Fibroblast of mammary gland (primary cell): ENCODE data around the gene CSNK1G2.

Experiments
- DNase-seq: peaks from one replicate; pipeline ENCODE4 v3.0.0-alpha.2; 2010; ENCODE audit warnings: low read depth
- H3K4me3 ChIP-seq: 2 replicates; pipeline ENCODE4 v1.5.1; 2011; ENCODE audit warnings: low read depth, mild to moderate bottlenecking, low read length, moderate library complexity; ENCODE audit not compliant: control insufficient read depth
- TF ChIP-seq, protein P1 (sequence below): conservative IDR thresholded peaks from 2 replicates; pipeline ENCODE4 v1.5.1; 2011; ENCODE audit warnings: low read depth, low read length, inconsistent platforms; ENCODE audit not compliant: control insufficient read depth, insufficient read depth

The CSNK1G2 gene

GRCh38 chr19:1933942-1934341 lies 7.0 kb upstream of the CSNK1G2 start:
- no peak for DNase-seq
- no peak overlapping the region for H3K4me3 ChIP-seq
- TF ChIP-seq, protein P1, sequence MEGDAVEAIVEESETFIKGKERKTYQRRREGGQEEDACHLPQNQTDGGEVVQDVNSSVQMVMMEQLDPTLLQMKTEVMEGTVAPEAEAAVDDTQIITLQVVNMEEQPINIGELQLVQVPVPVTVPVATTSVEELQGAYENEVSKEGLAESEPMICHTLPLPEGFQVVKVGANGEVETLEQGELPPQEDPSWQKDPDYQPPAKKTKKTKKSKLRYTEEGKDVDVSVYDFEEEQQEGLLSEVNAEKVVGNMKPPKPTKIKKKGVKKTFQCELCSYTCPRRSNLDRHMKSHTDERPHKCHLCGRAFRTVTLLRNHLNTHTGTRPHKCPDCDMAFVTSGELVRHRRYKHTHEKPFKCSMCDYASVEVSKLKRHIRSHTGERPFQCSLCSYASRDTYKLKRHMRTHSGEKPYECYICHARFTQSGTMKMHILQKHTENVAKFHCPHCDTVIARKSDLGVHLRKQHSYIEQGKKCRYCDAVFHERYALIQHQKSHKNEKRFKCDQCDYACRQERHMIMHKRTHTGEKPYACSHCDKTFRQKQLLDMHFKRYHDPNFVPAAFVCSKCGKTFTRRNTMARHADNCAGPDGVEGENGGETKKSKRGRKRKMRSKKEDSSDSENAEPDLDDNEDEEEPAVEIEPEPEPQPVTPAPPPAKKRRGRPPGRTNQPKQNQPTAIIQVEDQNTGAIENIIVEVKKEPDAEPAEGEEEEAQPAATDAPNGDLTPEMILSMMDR: no peak

DNA sequence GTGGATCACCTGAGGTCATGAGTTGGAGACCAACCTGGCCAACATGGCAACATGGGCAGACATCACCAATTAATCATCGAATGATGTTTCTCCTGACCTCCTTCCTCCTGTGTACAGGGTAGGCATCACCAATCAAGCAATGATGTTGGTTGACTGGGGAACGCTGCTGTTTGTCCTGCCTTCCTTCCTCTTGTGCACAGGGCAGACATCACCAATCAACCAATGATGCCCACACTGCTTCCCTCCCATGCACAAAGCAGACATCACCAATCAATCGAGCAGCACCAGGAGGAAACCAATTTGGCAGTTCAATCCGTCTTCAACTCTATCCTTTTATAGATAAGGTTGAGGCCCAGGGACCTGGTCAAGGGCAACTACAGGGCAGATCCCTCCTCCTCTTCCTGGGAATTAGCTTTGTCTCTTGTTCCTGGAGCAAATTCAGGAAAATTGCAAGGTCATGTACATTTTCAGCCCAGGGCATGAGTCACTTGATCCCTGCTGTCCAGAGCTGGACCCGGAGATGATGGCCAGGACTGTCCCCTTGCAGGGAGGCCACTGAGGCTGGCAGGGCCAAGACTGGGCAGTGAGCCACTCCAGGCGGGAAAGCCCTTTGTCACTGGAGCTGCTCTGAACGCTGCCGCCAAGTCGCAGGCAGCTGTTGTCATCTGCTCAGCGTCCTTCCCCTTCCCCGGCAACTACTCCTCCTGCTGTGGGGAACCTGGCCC lies 5.3 kb upstream of the CSNK1G2 start:
- TF ChIP-seq, protein P1: no peak
- DNase-seq: peak; percentile 52

GRCh38 chr19:1936430-1936829 lies 4.5 kb upstream of the CSNK1G2 start:
- TF ChIP-seq, protein P1: no peak
- no peak for DNase-seq
- H3K4me3 ChIP-seq: no peak overlapping the region

More for the DNA sequence above, 5.3 kb upstream of the CSNK1G2 start:
- H3K4me3 ChIP-seq: no peak overlapping the region

DNA sequence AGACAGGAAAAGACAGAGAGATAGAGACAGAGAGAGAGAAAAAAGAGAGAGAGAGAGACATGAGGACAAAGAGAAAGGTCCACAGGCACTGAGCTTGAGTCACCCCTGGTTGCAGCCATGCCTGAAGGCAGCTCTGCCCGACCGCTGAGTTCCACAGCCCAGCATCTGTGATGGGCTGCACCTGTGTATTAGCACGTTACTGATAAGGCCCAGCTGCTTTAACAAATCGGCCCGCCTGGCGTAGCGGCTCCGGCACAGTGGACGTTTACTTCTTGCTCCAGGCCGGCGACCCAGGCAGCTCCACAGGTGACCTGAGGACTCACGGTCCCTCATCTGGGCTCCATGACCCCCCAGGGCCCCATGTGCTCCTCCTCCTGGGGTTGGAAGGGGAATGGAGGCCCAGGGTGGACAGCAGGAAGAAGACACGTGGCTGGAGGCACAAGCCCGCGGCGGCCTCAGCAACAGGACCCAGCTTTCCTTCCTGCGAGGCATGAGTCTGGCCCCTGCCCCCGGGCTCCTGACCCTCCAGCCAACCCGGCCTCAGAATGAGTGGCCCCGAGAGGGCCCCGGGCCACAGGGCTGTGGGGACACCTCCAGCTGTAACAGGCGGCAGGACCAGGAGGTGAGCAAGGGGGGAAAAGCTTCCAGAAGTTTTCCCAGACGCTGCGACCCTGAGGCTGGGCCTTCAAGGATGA lies 3.9 kb upstream of the CSNK1G2 start:
- TF ChIP-seq, protein P1: no peak
- H3K4me3 ChIP-seq: no peak overlapping the region
- DNase-seq: no peak

GRCh38 chr19:1938071-1938470 lies 2.9 kb upstream of the CSNK1G2 start:
- no peak overlapping the region for H3K4me3 ChIP-seq
- TF ChIP-seq, protein P1: no peak
- DNase-seq: no peak

GRCh38 chr19:1942078-1942933 lies 1.3 kb downstream of the CSNK1G2 start:
- H3K4me3 ChIP-seq: peak overlapping the region; percentile 76
- DNase-seq: peak; percentile 50
- TF ChIP-seq, protein P1: no peak
